Right lobe of liver (tissue), 6 donors: ENCODE data around the gene SEMA4C. TPM values are rescaled to one million over a fixed set of nuclear protein-coding genes. Genes with fewer than 3 reads are reported as not detected.

Source experiments
- ATAC-seq, 4 donors: fragments of 200-7000 bp; cut with Tn5 transposase; one replicate each; pipeline ENCODE4 v1.9.1; 2020; ENCODE audit warnings: mild to moderate bottlenecking in 4 of 4, moderate library complexity in 4 of 4
- DNase-seq, 3 donors: peaks; one replicate each; pipeline ENCODE4 v3.0.0-alpha.2; 2020
- H3K27ac ChIP-seq, 3 donors: fragments of 200-600 bp; one replicate each; pipeline ENCODE4 v1.8.0; 2022
- H3K27me3 ChIP-seq, 2 donors: fragments of 200-600 bp; one replicate each; pipeline ENCODE4 v1.8.0; 2022
- H3K36me3 ChIP-seq, 4 donors: fragments of 200-600 bp; sonication (generic) in 1 of 4; one replicate each; pipeline versions ENCODE4 v1.5.1 to v1.8.0; 2017 to 2022; ENCODE audit warnings: control low read depth in 1 of 4
- H3K4me1 ChIP-seq, 4 donors: fragments of 200-600 bp; sonication (generic) in 1 of 4; one replicate each; pipeline versions ENCODE4 v1.5.1 to v1.8.0; 2017 to 2022; ENCODE audit warnings: control low read depth in 1 of 4
- H3K4me3 ChIP-seq, 3 donors: fragments of 200-600 bp; one replicate each; pipeline ENCODE4 v1.8.0; 2022
- H3K9me3 ChIP-seq, 4 donors: fragments of 200-600 bp; sonication (generic) in 1 of 4; one replicate each; pipeline versions ENCODE4 v1.5.1 to v1.8.0; 2017 to 2022; ENCODE audit warnings: control low read depth in 1 of 4
- CTCF ChIP-seq, 4 donors: fragments of 200-600 bp in 3 of 4; fragments of 450-650 bp in 1 of 4; IDR thresholded peaks; one replicate each; pipeline versions ENCODE4 v1.5.1 to v1.8.0; 2016 to 2022; ENCODE audit warnings: antibody characterized with exemption in 4 of 4, mild to moderate bottlenecking in 2 of 4
- POLR2A ChIP-seq: fragments of 450-650 bp; IDR thresholded peaks from one replicate; pipeline ENCODE4 v1.6.1; 2017; ENCODE audit warnings: antibody characterized with exemption, mild to moderate bottlenecking
- WGBS: methylation state at CpG from one replicate; pipeline ENCODE4 v1.1.6; 2018; ENCODE audit warnings: low coverage, low lambda C conversion rate; ENCODE audit not compliant: insufficient coverage; ENCODE audit errors: missing lambda C conversion rate; 5-methylcytosine and 5-hydroxymethylcytosine counted together
- intact Hi-C, 2 donors: fragments of 100-400 bp; cut with DNase I; formaldehyde crosslinking; loops; one replicate each; pipeline versions ENCODE4 v1.11.2 to v1.14.1; 2022
- total RNA-seq, 6 experiments: library from RNA; depleted of rRNA in 2 of 6; stranded (reverse); fragments of >200 nt in 2 of 6; fragmentation: NEBNext Ultra II Directional in 3 of 6; extraction: Animal tissue kit (Norgen Biotek cat#: 25700) in 3 of 6; gene quantifications; one replicate each; pipeline versions ENCODE4 v1.1.0 to v1.2.4, GENCODE V29; 2016 to 2023
- donor health status: DM: no; HTN: yes; CAD: no.
- donor health status: DM: no; HTN: no; CAD: no.
- donor health status: DM: no; HTN: no; CAD: no.
- donor health status: DM: no; HTN: yes; CAD: no.
- donor health status: DM: no; HTN: yes; CAD: no.

The SEMA4C gene
- total RNA-seq, 6 experiments from 2014 or later, result 11.9 to 18.9 (median 12.6) TPM

GRCh38 chr2:96875498-96876268, 5.8 kb upstream of the SEMA4C start:
- Histone ChIP-seq H3K27ac (no peak overlapping the region), H3K27me3 (no peaks in the 10 kb centered on the region), H3K4me1 (peaks cover 0 to 6% (median 0%) of the 10 kb centered on the region in 4 donors), H3K4me3 (no peak overlapping the region), H3K36me3 (no peaks in the 10 kb centered on the region), H3K9me3 (no peaks in the 10 kb centered on the region)
- no peak for TF ChIP-seq CTCF (IDR thresholded peaks at IDR 0.05)
- TF ChIP-seq POLR2A, result no peak
- ATAC-seq (peak; percentile 16 to 36 (median 24)), DNase-seq (no peak)
- intact Hi-C loops, result no loop called here
- WGBS, result 78% methylated on average over 6 of the region's 14 CpGs

GRCh38 chr2:96874198-96874831, 4.4 kb upstream of the SEMA4C start:
- TF ChIP-seq CTCF (IDR thresholded peaks at IDR 0.05) (no peak), POLR2A (no peak)
- ATAC-seq, result peak in 1 of 4 donors; percentile 3

GRCh38 chr2:96873651-96874096, 3.8 kb upstream of the SEMA4C start:
- Histone ChIP-seq H3K27me3 (no peaks in the 10 kb centered on the region), H3K36me3 (no peaks in the 10 kb centered on the region), H3K9me3 (no peaks in the 10 kb centered on the region), H3K4me1 (peaks cover 0 to 9% (median 0%) of the 10 kb centered on the region in 4 donors), H3K4me3 (no peak overlapping the region), H3K27ac (no peak overlapping the region)
- ATAC-seq (peak; percentile 5 to 37 (median 17)), DNase-seq (peak in 2 of 3 donors; percentile 68 to 69)
- TF ChIP-seq CTCF (IDR thresholded peaks at IDR 0.05) (no peak), POLR2A (no peak)
- 46% methylated on average over 7 of the region's 8 CpGs for WGBS
- intact Hi-C loops, result no loop called here

More at GRCh38 chr2:96874198-96874831, 4.4 kb upstream of the SEMA4C start:
- Histone ChIP-seq H3K9me3 (no peaks in the 10 kb centered on the region), H3K27ac (no peak overlapping the region), H3K36me3 (no peaks in the 10 kb centered on the region), H3K4me1 (peaks cover 0 to 9% (median 0%) of the 10 kb centered on the region in 4 donors), H3K27me3 (no peaks in the 10 kb centered on the region), H3K4me3 (no peak overlapping the region)
- intact Hi-C loops, result no loop called here
- no peak for DNase-seq
- 23% methylated on average over 5 of the region's 18 CpGs for WGBS

- Histone ChIP-seq H3K36me3 (no peaks in the 10 kb centered on the region), H3K27me3 (no peaks in the 10 kb centered on the region), H3K27ac (no peak overlapping the region), H3K4me1 (peaks cover 0 to 11% (median 0%) of the 10 kb centered on the region in 4 donors), H3K9me3 (no peaks in the 10 kb centered on the region), H3K4me3 (no peak overlapping the region)
- intact Hi-C loops, result no loop called here
- ATAC-seq (no peak), DNase-seq (no peak)
- WGBS, result 56% methylated on average over 13 of the region's 14 CpGs
- TF ChIP-seq CTCF (IDR thresholded peaks at IDR 0.05) (no peak), POLR2A (no peak)
Observed at GRCh38 chr2:96872591-96873349, 2.9 kb upstream of the SEMA4C start.
